Activated CD4-positive, CD25-positive, alpha-beta regulatory T cell (primary cell): ENCODE data around the gene ZFP69.

ENCODE experiments used
- DNase-seq, 4 experiments: peaks; one replicate each; lab custom pipeline; 2025; lab: John Stamatoyannopoulos, UW

ZFP69 gene

DNA sequence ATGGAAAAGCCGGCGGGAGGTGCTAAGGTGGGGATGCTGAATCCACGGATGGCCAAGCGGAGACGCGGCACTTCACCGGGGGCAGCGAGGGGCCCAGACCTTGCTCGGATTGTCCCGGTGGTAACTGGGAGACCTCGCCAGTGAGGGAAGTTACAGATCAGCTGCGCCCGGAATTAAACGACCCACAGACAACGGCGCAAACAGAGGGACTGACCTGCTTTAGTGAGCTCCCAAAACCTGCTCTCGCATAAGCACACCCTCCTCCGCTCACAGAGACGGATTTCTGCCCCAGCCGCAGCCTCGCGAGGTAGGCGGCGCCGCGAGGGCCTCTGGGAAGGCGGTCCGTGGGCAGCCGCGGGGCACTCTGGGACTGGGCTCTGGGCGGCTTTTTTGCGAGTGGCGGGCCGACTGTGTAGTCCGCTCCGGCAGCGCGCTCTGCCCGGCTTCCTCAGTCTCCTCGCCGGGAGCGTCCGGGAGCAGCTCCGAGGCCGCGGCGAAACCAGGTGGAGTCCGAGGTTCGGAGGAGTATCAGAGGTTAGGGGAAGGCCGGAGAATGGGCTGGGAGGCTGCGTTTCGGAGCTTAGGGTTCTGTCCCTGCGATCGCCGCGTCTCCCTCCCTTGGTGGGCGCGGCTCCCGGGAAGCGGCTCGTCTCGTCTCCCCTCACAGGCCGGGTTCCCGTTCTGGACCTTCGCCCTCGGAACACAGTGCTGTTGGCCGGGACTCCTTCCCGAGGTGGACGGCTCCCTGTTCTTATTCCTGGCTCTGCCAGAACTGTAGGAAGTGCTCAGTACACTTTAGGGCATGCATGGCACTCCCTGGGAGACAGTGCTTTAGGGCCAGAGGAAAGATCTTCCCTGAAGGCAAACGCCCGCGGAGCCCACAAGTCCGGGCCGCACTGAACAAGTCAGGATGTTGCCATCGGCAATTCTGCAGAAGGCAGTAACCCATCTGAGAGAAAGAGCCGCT is 31.6 kb downstream of the ZFP69 start, which contains the start of gene EXO5:
EXO5 (plus strand) TSS at position 393 of the 967 bp plus-strand sequence. CDS start 5,778 bp downstream, outside the sequence.
- DNase-seq, result peak; percentile 58 to 76 (median 66)

DNA sequence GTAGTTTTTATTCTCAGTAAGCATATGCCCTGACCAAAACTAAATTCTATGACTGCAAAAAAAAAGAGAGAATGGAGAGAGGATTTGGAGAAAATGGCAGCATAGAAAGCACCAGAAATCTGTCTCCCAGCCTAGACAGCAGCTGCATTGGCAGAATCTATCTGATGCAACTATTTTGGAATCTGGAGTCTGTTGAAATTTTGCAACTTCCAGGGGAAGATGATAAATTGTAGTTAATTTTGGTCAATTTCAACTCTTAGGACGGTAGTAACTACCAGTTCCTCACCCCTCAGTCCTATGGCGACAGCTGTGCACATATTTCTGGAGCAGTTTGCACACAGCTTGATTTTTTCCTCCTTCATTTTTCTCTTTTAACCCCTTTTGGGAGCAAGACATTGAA is 42.4 kb downstream of the ZFP69 start:
- DNase-seq, result no peak

DNA sequence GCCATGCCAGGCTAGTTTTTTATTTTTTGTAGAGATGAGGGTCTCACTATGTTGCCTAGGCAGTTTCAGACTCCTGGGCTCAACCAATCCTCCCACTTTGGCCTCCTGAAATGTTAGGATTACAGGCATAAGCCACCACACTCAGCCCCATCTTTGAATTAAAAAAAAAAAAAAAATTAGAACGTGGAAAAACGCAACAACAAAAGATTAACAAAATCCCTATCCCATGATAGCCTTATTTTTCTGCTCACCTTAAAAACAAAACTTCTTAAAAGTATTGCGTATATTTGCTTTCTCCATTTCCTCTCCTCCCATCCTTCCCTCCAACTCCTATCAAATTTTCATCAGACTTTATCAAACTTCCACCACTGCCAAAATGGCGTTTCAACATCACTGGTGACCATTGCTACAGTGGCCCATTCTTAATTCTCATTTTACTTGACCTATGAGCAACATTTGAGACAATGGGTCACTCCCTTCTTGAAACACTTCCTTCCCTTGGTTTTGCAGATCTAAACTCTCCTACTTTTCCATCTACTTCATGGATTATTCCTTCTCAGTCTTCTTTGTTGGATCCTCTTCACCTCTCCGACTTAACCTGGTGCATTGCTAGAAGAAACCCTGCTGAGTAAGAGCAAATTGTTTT is 53.8 kb downstream of the ZFP69 start:
- no peak for DNase-seq

DNA sequence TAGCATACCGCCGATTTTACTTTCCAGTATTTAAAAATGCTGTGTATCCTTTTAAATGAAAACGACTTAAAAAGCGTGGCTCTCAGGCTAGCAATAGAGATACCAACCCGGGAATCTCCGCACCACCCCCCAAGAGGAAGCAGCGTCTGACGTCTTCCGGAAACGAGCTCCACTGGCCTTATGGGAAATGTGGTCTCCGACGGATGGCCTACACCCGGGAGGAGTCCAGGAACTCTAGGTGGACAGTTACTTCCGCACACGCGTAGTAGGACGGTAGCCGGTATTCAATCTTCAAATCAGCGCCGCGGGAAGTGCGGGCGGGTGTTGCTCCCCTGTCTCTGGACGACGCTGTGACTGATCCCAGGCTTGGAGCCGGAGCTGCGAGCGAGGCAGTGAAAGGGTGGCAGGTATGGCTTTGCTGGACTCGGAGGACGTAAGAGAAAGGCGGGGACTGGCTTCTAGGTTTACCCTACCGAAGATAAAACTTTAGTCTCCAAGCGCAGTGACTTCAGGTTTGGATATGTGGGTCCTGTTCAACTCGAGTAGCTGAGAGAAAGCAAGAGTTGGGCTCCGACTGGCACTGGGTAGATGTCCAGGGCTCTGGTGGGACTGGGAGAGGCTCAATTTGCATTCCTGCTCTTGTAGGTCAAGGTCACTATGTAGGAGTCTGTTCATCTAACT is 54.4 kb downstream of the ZFP69 start, which contains the start of gene ZNF684:
ZNF684 (plus strand) TSS at position 257 of the 681 bp plus-strand sequence. CDS start 1,530 bp downstream, outside the sequence.
- DNase-seq, result peak; percentile 51 to 62 (median 58)

DNA sequence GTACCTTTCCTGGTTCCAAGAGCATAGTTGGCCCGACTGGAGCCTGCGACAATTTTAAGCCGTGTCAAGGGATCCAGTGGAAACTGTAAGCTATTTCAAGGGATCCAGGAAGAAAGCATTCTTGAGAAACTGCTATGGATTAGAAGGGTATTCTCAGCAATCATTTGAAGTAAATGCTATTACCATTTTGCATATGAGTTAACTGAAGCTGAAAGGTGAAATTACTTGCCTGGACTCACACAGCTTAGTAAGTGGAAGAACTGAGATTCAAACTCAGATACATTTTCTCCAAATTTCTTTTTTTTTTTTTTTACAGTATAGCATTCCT is 54.9 kb downstream of the ZFP69 start:
- DNase-seq, result no peak

DNA sequence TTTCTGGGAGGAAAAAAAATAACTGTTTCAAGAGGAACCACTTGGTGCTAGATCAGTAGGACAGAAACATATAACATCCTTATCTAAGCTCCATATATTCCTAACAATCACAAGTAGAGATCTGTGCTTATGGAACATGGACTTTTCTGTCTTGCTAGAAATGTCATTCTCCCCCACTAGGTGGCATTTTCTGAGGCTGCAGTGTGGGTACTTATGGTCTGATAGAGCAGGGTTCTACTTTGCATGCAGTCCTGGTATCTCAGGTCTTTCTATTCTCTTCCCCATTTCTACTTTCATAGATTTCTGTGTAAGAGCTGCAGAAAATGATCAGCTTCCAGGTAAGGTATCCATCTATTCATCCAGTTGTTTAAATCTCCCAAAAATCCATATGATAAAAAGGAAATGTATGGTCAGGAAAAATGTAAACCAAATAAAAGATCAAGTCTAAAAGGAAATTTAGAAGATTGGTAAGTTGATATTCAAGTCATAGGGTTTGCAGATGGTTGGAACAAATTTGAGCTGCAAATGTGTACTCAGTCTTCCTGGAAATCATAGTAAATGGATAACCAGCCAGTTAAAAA is 55.8 kb downstream of the ZFP69 start:
- no peak for DNase-seq

DNA sequence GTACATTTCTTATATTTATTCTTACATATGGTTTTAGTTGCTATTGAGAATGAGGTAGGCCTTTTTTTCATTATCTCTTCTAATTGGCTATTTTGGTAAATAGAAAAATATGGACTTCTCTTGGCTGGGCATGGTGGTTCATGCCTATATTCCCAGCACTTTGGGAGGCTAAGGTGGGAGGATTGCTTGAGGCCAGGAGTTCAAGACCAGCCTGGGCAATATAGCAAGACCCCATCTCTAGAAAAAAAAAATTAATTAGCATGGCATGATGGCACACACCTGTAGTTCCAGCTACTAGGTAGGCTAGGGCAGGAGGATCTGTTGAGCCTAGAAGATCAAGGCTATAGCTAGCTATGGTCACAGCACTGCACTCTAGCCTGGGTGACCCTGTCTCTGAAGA is 57.5 kb downstream of the ZFP69 start:
- no peak for DNase-seq

DNA sequence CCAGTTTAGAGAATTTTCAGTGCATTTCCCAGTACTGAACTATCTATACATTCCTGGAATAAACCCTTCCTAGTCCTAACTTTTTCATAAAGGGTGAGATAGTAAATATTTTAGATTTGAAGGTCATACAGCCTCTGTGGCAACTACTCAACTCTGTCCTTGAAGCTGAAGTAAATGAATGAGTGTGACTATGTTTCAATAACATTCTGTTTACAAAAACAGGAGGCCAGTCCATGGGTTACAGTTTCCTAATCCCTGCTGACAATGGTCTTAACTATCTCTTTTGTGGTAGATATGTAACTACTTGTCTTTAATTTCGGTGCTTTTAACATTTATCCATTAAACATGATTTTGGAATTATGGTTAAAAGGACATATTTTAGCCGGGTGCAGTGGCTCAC is 58.6 kb downstream of the ZFP69 start:
- no peak for DNase-seq

DNA sequence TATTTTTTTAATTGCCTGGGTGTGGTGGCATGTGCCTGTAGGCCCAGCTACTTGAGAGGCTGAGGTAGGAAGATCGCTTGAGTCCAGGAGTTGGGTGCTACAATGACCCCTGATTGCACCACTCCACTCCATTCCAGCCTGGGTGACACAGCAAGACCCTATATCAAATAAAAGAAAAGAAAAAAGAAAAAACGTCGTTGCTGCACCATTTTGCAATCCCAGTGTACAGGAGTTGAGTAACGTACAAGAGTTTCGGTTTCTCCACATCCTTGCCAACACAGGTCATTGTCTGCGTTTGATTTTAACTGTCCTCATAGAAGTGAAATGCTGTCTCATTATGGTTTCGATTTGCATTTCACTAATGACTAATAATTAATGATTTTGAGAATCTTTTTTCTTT is 62.2 kb downstream of the ZFP69 start:
- DNase-seq, result no peak
